Stimulated activated memory B cell treated with anti-CD40 and anti-IgM and Interleukin-4, amounts not matched to agents 10 μg/mL and 1 μg/mL and 100 μg/mL, for 72 hours (primary cell): ENCODE results near the gene FHIP2A.

Experiments
- ATAC-seq: fragments of 150-1000 bp; cut with Tn5 transposase; 2 replicates; pipeline ENCODE4 v1.10.0; 2021
- H3K27ac Mint-ChIP-seq: one replicate; pipeline ENCODE4 v1.8.0; 2022; ENCODE audit warnings: mild to moderate bottlenecking, mixed read lengths
- H3K27me3 Mint-ChIP-seq: one replicate; pipeline ENCODE4 v1.8.0; 2022; ENCODE audit warnings: mixed read lengths
- H3K36me3 Mint-ChIP-seq: one replicate; pipeline ENCODE4 v1.8.0; 2022; ENCODE audit warnings: mixed read lengths
- H3K4me1 Mint-ChIP-seq: one replicate; pipeline ENCODE4 v1.8.0; 2022; ENCODE audit warnings: mixed read lengths
- H3K4me3 Mint-ChIP-seq: one replicate; pipeline ENCODE4 v1.8.0; 2022; ENCODE audit warnings: mild to moderate bottlenecking, moderate library complexity, mixed read lengths
- H3K9me3 Mint-ChIP-seq: one replicate; pipeline ENCODE4 v1.8.0; 2022; ENCODE audit warnings: mixed read lengths

The FHIP2A gene

DNA sequence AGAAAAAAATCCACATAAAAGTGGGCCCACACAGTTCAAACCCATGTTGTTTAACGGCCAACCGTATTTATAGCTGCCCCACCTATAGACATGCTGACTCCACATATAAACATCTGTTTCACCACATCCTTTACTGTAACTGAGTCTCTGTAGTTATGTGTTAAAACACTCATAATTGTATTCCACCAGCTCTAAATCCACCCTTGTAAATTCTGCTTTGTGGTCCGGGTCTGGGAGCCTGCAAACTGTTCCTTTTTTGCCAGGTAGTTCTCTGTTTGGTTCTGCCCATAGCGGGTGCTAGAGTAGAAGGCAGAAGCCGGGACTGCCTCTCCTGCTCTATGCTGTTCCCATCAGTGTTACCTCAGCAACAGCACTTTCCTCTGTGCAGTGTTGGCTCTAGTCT, 20.2 kb upstream of the FHIP2A start:
- Mint-ChIP-seq H3K4me3 (no peak overlapping the region), H3K36me3 (no peaks in the 10 kb centered on the region), H3K27me3 (peaks cover 7% of the 10 kb centered on the region), H3K4me1 (no peaks in the 10 kb centered on the region), H3K27ac (no peak overlapping the region), H3K9me3 (peaks cover 5% of the 10 kb centered on the region)
- no peak for ATAC-seq

DNA sequence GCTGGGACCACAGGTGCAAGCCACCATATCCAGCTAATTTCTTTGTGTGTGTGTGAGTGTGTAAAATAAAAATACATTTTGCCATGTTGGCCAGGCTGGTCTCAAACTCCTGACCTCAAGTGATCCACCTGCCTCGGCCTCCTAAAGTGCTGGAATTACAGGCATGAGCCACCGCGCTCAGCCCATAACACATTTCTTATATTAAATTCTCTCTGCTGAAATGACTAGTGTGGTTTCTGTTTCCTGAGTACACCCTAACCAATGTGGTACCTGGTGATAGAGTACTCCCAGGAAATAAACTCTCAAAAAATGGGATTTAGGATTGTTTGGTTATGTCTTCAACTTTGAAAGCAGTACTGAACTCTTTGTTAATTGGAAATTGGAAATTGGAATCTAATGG, 19.4 kb upstream of the FHIP2A start:
- no peak for ATAC-seq
- no peak overlapping the region for H3K27ac Mint-ChIP-seq
- peaks cover 7% of the 10 kb centered on the region for H3K27me3 Mint-ChIP-seq
- H3K36me3 Mint-ChIP-seq, result no peaks in the 10 kb centered on the region
- no peaks in the 10 kb centered on the region for H3K4me1 Mint-ChIP-seq
- no peaks in the 10 kb centered on the region for H3K9me3 Mint-ChIP-seq
- no peak overlapping the region for H3K4me3 Mint-ChIP-seq

DNA sequence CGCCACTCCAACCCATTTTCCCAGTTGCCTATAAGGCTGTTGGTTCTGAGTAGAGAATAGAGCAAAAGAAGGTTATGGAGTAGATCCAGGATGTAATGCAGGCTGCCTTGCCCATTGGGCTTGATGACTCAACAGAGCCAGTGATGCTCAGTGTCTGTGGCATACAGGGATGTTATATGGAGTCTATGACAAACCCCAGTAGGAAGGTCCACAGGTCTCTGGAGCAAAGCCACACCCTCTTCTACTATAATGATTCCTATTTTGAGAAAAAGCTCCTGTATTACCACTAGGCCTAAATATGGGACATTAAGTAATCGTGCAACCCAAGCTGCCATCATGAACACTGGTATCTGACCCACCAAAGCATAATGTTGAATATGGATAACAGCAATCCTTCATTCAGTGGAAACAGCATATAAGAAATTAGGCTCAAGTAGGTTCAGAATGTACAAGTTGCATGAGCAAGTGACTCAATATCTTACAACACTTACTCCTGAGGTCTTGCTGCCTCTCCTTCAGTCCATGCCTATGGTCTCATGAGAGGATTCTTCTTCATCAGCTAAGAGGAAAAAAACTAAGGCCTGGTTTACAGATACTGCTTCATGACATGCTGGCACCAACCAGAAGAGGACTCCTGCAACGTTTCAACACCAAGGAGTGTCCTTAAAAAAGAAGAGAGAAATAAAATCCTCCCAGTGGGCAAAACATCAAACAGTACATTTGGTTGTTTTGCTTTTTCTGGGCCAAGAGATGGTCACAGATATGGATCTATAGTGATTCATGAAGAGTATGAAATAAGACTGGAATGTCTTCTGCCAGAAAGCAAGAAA, 14.8 kb upstream of the FHIP2A start:
- ATAC-seq, result no peak
- peaks cover 14% of the 10 kb centered on the region for H3K4me1 Mint-ChIP-seq
- no peaks in the 10 kb centered on the region for H3K27me3 Mint-ChIP-seq
- H3K27ac Mint-ChIP-seq, result no peak overlapping the region
- H3K9me3 Mint-ChIP-seq, result peaks cover 3% of the 10 kb centered on the region
- H3K4me3 Mint-ChIP-seq, result no peak overlapping the region
- H3K36me3 Mint-ChIP-seq, result no peaks in the 10 kb centered on the region

DNA sequence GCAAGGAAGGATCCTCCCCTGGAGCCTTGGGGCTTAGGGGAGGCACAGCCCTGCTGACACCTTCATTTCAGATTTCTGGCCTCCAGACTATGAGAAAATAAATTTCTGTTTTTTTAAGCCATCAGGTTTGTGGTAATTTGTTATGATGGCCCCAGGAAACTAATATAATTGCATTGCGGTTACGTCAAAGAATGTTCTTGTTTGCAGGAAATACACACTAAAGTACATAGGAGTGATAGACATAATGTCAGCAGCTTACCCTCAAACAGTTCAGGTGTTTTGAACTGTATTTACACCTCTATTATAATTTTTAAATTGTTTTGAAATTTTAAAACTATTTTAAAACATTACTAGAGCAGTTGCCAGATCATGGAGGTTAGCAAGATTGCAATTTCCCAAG, 12.6 kb upstream of the FHIP2A start:
- peaks cover 3% of the 10 kb centered on the region for H3K9me3 Mint-ChIP-seq
- H3K4me3 Mint-ChIP-seq, result no peak overlapping the region
- H3K27me3 Mint-ChIP-seq, result no peaks in the 10 kb centered on the region
- H3K36me3 Mint-ChIP-seq, result no peaks in the 10 kb centered on the region
- H3K27ac Mint-ChIP-seq, result no peak overlapping the region
- no peak for ATAC-seq
- peaks cover 14% of the 10 kb centered on the region for H3K4me1 Mint-ChIP-seq

DNA sequence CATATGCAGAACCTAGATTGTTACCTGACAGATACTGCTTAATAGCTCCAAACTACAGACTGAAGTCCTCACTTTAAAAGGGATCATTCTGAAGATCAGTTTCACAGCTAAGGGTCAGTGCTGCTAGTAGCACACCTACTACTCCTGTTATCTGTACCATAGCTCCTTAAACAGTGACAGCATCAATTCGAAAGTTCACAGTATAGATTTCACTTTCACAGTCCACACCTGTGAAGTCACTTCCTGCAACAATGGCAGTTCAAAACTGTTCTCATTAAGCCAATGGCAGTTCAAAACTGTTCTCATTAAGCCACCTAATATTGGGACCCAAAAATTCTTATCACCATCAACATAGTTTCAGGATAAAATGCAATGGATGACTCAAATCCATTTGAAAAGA, 10.7 kb upstream of the FHIP2A start:
- no peak overlapping the region for H3K4me3 Mint-ChIP-seq
- ATAC-seq, result peak; percentile 31
- peaks cover 14% of the 10 kb centered on the region for H3K4me1 Mint-ChIP-seq
- no peaks in the 10 kb centered on the region for H3K36me3 Mint-ChIP-seq
- no peak overlapping the region for H3K27ac Mint-ChIP-seq
- H3K27me3 Mint-ChIP-seq, result no peaks in the 10 kb centered on the region
- H3K9me3 Mint-ChIP-seq, result peaks cover 3% of the 10 kb centered on the region

DNA sequence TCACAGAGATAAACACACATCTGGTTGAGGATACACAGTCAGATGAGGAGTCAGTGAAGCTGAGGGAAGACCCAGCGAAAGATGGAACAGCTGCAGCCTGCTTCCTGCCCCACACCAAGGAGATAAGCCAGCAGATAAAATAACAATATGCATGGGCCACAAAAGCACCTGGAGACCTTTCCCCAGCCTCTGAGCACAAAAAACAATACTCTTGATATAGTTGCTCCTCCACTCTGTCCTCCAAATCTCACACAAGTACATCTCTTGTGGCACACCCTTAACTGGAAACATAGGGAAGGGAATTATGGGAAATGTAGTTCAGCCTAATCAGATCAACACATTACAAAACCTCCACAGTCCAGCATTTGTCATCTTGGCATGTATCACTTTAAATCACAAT, 9.7 kb upstream of the FHIP2A start:
- no peak for ATAC-seq
- peaks cover 3% of the 10 kb centered on the region for H3K9me3 Mint-ChIP-seq
- peaks cover 14% of the 10 kb centered on the region for H3K4me1 Mint-ChIP-seq
- H3K27me3 Mint-ChIP-seq, result no peaks in the 10 kb centered on the region
- H3K36me3 Mint-ChIP-seq, result no peaks in the 10 kb centered on the region
- H3K27ac Mint-ChIP-seq, result no peak overlapping the region
- no peak overlapping the region for H3K4me3 Mint-ChIP-seq

DNA sequence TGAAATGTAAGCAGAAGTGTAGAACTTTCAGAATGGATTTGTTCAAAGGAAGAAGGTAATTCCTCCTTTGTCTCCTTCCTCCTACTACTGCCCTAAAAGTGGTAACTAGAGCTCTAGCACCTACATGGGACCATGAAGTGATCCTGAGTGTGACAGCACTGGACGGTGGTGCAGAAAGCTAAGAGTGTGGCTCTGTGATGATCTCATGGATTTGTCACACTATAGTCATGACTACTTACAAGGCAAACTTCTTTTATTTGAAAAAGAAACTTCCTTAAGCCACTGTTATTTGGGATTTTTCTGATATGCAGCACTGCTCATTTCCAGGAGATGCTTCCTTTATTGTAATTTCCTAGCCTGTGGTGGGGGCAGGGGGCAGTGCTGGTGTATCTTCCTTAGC, 5.8 kb upstream of the FHIP2A start:
- Mint-ChIP-seq H3K4me1 (peaks cover 9% of the 10 kb centered on the region), H3K27me3 (no peaks in the 10 kb centered on the region), H3K4me3 (no peak overlapping the region), H3K9me3 (no peaks in the 10 kb centered on the region), H3K27ac (no peak overlapping the region), H3K36me3 (no peaks in the 10 kb centered on the region)
- ATAC-seq, result no peak

DNA sequence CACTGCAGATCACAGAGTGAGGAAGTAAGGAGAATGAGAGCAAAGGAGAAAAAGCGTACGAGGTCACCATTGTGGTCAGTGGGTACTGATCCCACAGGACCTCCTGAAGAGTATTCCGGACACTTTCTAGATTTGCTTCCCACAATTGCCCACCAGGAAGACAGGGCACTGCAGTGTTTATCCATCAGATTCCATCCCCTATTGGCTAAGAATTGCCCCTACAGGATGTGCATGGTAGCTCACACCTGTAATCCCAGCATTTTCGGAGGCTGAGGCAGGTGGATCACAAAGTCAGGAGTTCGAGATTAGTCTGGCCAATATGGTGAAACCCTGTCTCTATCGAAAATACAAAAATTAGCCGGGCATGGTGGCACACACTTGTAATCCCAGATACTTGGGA, 5.3 kb upstream of the FHIP2A start:
- Mint-ChIP-seq H3K9me3 (no peaks in the 10 kb centered on the region), H3K4me3 (no peak overlapping the region), H3K36me3 (no peaks in the 10 kb centered on the region), H3K27ac (no peak overlapping the region), H3K27me3 (no peaks in the 10 kb centered on the region), H3K4me1 (peaks cover 4% of the 10 kb centered on the region)
- no peak for ATAC-seq

DNA sequence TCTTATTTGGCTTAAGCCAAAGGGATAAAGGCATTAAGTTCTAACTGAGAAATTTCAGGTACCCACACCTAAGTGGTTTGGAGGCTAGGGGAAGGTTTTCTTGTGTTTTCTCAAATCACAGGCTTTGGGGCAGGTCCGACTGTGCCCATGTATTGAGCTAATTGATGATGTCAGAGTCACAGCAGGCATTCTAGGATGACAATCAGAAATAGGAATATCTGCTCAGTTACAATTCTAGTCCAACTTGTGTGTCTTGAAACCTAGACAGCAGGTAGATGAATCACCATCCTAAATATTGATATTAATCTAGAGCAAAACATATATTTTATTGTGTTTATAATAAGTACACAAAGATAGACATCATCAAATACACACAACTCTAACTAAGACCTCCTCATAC, 2.3 kb upstream of the FHIP2A start:
- H3K27me3 Mint-ChIP-seq, result no peaks in the 10 kb centered on the region
- peaks cover 16% of the 10 kb centered on the region for H3K4me1 Mint-ChIP-seq
- no peak for ATAC-seq
- no peak overlapping the region for H3K4me3 Mint-ChIP-seq
- no peak overlapping the region for H3K27ac Mint-ChIP-seq
- H3K36me3 Mint-ChIP-seq, result no peaks in the 10 kb centered on the region
- no peaks in the 10 kb centered on the region for H3K9me3 Mint-ChIP-seq

DNA sequence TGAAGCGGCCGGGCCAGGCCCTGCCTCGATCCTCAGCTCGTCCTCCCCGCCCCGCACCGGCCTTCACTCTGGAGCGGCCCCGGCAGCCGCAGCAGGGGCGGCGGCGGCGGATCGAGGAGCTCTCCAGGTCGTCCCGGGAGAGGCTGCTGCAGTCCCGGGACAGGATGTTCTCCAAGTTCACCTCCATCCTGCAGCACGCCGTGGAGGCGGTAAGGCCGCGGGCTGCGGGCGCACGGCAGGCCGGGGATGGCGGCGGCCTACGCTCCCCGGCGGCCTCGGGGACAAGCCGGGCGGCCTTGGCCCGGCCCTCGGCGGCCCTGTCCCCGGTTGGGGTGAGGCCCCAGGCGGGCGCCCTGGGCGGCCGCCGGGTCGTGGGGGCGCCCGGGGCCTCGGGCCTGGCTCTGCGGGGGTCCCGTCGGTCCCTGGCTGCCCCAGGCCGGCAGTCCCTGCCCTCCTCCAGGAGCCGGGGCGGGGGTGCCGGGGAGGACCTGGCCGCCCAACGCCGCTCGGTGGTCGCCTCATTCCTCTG, 399 bp downstream of the FHIP2A start:
- H3K36me3 Mint-ChIP-seq, result peaks cover 6% of the 10 kb centered on the region
- H3K27ac Mint-ChIP-seq, result peak overlapping the region; percentile 91
- H3K9me3 Mint-ChIP-seq, result no peaks in the 10 kb centered on the region
- H3K27me3 Mint-ChIP-seq, result no peaks in the 10 kb centered on the region
- H3K4me1 Mint-ChIP-seq, result peaks cover 39% of the 10 kb centered on the region
- peak overlapping the region; percentile 91 for H3K4me3 Mint-ChIP-seq
- ATAC-seq, result peak; percentile 84

DNA sequence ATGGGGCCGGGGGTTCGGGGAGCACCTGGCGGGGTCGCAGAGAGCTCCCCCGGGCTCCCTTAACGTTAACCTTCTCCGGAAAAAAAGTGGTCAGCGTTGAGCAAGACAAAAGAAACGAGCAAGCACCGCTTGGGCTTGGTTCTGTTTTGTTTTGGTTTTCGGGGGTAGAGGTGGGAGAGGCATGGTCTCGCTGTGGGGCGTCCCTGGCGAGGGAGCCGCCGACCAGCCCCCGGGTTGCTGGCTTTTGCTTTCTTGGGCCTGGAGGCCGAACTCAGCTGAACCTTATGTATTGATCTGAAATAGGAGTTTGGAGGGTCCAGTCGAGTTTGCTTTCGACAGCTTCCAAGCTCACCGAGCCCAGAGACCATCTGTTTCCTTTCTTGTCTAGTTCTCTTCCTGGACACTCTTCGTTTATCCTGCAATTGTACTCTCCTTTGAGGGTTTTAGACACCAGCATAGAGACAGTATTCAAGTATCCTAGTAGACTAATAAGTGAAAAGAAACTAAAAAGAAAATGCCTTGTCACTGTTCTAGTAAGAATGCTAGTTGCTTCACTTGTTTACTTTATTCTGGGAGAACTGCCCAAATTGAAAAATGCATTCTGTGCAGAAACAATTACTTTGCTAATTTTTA, 980 bp downstream of the FHIP2A start:
- ATAC-seq, result peak; percentile 49
- H3K4me3 Mint-ChIP-seq, result peak overlapping the region; percentile 91
- H3K27me3 Mint-ChIP-seq, result no peaks in the 10 kb centered on the region
- H3K27ac Mint-ChIP-seq, result peak overlapping the region; percentile 91
- H3K9me3 Mint-ChIP-seq, result no peaks in the 10 kb centered on the region
- H3K4me1 Mint-ChIP-seq, result peaks cover 44% of the 10 kb centered on the region
- peaks cover 6% of the 10 kb centered on the region for H3K36me3 Mint-ChIP-seq

DNA sequence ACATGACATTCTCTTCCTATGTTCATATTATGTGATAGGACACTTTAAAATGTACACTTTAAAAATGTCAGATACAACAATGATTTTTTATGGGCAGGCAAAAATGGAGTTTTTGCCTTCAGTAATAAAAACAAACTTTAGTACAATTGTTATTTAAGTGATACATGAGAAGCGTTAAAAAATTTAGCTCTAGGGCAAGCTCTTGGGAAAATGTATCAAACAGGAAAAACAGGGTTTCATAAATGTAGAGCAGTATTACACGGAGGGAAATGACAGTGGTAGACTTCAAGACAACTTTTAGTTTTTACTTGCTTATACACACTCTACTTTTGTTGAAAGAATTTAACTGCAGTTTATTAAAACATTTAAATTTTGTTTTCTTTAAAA, 1.5 kb downstream of the FHIP2A start:
- Mint-ChIP-seq H3K9me3 (no peaks in the 10 kb centered on the region), H3K27me3 (no peaks in the 10 kb centered on the region), H3K36me3 (peaks cover 6% of the 10 kb centered on the region), H3K4me3 (peak overlapping the region; percentile 91), H3K27ac (peak overlapping the region; percentile 91), H3K4me1 (peaks cover 45% of the 10 kb centered on the region)
- no peak for ATAC-seq

DNA sequence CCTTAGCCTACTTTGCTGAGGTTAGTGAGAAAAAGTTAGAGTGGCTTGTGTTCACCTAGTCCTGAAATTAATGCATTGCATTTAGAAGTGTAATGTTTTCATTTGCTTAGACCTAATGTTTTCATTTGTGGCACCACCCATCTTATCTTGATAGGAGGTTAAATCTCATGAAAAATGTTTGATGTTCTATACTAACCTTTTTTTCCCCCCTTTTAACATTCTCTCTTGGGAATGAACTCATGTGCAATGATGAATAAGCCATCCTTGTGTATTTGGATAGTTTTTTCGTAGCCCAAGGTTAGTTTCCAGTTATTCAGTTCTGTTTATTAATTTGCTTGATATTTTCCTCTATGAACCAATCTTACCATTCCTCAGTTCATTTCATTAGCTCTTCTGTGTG, 2.8 kb downstream of the FHIP2A start:
- Mint-ChIP-seq H3K27ac (no peak overlapping the region), H3K4me3 (no peak overlapping the region), H3K36me3 (peaks cover 6% of the 10 kb centered on the region), H3K9me3 (no peaks in the 10 kb centered on the region), H3K4me1 (peaks cover 52% of the 10 kb centered on the region), H3K27me3 (no peaks in the 10 kb centered on the region)
- ATAC-seq, result no peak

DNA sequence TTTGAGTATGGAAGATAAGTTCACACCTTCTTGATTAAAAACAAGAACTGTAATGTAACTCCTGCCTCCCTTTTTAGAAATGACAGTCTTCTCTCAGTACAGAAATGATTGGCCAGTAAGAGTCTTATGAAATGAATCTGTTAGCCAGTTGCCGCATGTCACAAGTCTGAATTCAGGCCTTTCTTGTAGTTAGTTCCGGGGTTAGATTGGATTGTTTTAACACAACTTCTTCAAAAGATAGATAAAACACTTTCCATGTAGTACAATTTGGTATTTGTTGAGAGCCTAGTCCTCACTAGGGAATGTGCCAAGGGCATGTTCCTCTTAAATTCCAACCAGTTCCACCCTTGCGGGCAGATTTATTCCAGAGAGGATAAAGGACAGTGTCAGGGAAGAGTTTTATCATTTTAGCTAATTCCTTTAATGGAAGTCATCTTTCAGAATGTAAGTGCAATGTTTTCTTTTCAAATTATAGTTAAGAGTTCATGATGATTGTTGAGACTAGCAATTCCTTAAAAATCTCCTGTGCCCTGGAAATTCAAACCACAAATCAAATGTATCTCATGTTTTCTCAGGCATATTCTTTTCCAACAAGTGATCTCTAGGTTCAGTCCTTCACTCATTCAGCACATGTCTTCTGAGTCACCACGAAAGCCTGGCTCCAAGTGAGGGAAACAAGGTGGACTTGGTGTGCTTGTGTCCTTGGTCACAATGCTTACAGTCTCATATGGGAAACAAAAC, 4.1 kb downstream of the FHIP2A start:
- Mint-ChIP-seq H3K9me3 (no peaks in the 10 kb centered on the region), H3K4me3 (no peak overlapping the region), H3K27ac (no peak overlapping the region), H3K4me1 (peaks cover 65% of the 10 kb centered on the region), H3K27me3 (no peaks in the 10 kb centered on the region), H3K36me3 (peaks cover 6% of the 10 kb centered on the region)
- ATAC-seq, result no peak

DNA sequence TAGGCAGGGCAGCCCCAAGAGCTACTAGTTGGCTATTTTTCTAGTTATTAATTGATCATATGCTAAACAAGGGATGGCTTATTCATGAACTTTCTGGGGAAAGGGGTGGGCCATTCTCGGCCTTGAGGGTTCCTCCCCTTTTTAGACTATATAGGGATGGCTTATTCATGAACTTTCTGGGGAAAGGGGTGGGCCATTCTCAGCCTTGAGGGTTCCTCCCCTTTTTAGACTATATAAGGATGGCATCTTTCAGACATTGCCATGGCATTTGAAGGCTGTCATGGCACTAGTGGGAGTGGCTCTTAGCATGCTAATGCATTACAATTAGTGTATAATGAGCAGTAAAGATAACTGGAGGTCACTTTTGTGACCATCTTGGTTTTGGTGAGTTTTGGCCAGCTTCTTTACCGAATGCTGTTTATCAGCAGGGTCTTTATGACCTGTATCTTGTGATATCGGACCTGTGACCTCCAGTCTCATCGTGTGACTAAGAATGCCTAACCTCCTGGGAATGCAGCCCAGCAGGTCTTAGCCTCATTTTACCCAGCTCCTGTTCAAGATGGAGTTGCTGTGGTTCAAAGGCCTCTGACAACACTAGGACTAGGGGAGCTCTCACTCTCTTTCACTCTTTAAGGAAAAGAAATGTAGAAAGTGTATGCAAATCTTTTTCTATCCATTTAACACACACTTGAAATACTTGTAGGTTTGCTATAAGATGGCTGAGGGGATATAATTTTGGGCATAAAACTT, 7.8 kb downstream of the FHIP2A start:
- H3K27ac Mint-ChIP-seq, result no peak overlapping the region
- peaks cover 21% of the 10 kb centered on the region for H3K36me3 Mint-ChIP-seq
- no peaks in the 10 kb centered on the region for H3K9me3 Mint-ChIP-seq
- no peaks in the 10 kb centered on the region for H3K27me3 Mint-ChIP-seq
- H3K4me3 Mint-ChIP-seq, result no peak overlapping the region
- H3K4me1 Mint-ChIP-seq, result peaks cover 56% of the 10 kb centered on the region
- no peak for ATAC-seq
